NCI-H2171 treated with DMSO at 0.1 percent for 48 hours (cell line): Measurements from ENCODE around the gene GLTP.

ENCODE experiments used
- DNase-seq: peaks from one replicate; lab custom pipeline; 2025; lab: John Stamatoyannopoulos, UW

GLTP gene

DNA sequence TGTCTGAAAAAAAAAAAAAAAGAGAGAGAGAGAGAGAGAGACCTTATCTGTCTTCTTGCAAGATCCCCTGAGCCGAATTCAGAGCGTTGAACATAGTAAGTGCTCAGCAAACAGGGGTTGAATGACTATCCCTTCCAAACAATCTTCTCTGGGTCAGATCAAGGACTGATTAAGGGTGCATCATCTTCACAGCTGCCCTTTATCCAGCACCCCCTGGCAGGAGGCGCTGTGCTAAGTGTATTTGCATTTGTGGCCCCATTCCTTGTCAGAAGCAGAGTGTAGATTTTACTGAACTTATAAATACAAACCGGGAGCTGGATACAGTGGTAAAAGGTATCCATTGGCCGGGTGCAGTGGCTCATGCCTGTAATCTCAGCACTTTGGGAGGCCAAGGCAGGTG lies 38.3 kb downstream of the GLTP start:
- no peak for DNase-seq

- DNase-seq: no peak
Observed at GRCh38 chr12:109841356-109841755, 39.0 kb downstream of the GLTP start.

DNA sequence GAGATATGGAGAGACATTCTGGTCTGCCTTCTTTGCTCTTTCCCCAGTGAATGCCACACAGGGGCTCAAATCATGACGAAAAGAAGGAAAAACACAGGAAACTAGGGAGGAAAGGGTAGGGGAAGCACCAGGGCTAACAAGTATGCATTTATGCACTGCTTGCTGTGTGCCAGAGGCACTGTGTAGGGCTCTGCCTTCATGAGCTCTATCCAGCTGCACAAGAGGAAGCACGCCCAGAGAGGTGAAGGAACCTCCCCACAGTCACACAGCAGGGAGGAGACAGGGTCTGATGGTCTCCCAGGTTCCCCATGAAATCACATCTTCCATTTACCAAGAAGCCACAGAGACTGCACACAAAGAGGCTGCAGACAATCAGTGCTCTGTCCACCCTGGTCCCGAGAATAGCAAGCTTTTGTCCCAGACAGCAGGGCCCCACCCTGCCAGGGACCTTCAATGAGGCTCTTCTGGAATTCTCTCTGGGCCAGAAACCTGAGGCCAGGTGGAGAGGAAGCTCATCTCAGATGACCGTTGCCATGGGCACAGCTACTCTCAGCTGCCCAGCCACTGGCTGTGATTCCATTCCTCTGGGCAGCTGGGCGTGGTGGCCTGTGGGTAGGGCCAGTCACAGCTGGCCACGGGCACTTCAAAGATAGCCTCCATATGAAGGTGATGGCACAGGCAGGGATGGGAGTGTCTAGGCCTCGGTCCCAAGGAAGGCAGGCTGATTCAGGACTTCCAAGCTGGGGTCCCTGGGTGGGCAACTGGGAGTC lies 39.9 kb downstream of the GLTP start:
- no peak for DNase-seq

DNA sequence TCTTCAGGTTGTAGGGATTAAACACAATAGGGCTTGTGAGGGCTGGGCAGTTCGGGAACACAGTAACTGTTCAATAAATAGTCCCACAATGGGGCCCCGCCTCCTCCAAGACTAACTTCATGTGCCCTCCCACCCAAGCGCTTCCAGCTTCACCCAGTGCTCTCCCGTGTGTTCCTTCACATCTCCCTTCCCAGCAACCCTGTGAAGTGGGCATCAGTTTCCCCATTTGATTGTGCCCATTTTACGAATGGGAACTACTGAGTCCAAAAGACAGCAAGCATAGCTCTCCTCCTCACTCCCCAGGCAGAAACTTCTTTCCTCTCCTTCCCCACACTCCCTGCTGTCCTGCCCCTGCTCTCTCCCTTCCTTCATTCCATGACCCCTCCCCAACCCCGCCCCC lies 40.9 kb downstream of the GLTP start:
- no peak for DNase-seq

- no peak for DNase-seq
Observed at GRCh38 chr12:109836916-109837315, 43.4 kb downstream of the GLTP start.

DNA sequence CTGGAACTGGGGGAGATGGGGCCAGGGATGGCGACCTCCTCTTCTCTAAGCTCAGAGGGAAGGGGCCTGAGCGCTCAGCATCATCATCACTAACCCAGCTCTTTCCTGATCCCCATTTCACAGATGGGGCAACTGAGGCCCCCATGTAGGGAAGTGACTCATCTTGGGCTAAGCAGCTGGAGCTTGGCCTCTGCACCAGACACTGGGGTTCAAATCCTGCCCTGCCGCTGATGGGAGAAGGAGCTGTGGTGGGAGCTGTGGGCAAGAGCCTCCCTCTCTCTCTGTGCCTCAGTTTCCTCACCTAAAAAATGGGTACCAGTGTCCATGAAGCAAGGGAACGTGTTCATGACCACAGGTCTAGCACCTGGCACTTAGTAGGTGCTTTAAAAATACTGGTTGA lies 44.5 kb downstream of the GLTP start:
- DNase-seq: no peak

DNA sequence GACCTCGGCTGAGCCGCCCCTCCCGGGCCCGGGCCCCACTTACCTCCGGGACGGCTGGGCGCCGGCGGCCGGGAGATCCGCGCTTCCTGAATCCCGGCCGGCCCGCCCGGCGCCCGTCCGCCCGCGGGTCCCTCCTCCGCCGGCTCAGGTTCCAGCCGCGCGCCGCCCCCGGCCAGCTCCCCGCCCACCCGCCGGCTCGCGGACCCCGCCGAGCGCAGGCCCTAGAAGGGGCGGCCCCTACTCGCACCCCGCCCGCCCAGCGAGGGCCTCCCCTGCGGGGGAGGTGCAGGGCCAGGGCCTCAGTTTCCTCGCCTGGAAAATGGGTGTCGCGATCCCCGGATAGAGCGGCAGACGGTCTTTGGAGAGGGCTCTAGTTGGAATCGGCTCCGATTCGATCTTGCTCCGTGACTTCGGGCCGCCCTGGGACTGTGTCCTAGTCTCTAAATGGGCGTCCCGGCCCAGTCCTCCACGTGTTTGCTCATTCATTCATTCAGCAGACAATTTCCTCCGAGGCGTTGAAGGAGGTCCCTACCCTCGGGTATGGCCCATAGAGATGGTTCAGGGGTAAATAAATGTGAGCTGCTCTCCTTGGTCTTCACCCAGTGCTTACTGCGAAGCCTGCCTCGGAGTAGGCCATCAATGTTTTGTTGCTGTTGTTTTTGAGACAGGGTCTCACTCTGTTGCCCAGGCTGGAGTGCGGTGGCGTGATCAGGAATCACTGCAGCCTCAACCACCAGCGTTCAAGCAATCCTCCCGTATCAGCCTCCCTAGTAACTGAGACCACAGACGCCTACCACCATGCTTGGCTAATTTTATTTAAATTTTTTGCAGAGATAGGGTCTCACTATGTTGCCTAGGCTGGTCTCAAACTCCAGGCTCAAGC lies 46.8 kb downstream of the GLTP start, which contains the start of gene TRPV4:
TSS of gene TRPV4 (minus strand) at position 92 of the 883 bp plus-strand sequence. CDS start 18,602 bp downstream, outside the sequence.
- DNase-seq: no peak

- no peak for DNase-seq
Observed at GRCh38 chr12:109832541-109833306, 47.6 kb downstream of the GLTP start.

- no peak for DNase-seq
Observed at GRCh38 chr12:109831929-109832328, 48.4 kb downstream of the GLTP start.

DNA sequence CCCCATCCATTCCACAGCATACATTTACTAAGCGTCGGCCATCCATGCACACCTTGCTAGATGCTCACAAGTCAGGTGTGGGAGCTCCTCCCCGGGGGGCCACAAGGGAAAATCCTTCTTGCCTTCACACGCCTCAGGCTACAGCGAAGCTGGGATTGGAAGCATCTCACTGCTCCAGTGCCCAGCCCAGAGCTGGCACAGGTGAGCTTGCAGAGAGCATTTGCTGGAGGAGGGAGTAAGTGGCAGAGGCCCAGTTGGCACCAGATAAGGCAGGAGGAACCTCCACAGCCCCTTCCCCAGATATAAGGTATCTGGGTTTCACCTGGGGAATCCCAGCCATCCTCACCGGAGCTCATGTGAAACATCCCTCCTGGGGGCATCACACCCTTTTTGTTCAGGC lies 49.0 kb downstream of the GLTP start:
- no peak for DNase-seq

DNA sequence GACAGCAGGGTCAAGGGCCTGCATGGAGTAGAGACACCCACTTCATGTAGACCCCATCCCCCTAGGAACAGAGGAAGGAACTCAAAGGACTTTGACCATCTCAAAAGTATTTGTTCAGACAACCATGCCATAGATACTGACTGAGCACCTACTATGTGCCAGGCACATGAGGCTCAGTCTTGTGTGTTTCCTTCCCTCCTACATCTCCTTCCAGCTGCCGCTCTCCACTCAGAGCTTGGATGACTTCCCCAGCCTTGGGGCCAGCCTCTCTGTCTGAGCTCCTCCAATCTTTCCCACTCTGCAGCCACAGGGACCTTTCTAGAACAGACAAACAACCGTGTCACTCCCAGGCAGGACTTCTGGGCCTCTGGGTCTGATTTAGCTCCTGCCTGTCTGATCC lies 49.6 kb downstream of the GLTP start:
- no peak for DNase-seq

GRCh38 chr12:109830267-109830666 lies 50.1 kb downstream of the GLTP start:
- no peak for DNase-seq

DNA sequence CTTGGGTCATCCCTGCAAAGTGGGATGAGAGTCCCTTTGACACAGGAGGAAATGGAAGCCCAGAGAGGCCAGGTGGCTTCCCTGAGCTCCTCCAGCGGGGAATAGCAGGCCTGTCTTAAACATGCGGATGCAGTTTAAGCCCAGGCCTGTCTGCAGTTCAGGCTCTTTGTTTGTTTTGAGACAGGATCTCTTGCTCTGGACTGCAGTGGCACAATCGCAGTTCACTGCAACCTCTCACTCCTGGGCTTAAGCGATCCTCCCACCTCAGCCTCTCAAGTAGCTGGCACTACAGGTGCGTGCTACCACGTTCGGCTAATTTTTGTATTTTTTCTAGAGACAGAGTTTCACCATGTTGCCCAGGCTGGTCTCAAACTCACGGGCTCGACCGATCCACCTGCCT lies 50.7 kb downstream of the GLTP start:
- no peak for DNase-seq

DNA sequence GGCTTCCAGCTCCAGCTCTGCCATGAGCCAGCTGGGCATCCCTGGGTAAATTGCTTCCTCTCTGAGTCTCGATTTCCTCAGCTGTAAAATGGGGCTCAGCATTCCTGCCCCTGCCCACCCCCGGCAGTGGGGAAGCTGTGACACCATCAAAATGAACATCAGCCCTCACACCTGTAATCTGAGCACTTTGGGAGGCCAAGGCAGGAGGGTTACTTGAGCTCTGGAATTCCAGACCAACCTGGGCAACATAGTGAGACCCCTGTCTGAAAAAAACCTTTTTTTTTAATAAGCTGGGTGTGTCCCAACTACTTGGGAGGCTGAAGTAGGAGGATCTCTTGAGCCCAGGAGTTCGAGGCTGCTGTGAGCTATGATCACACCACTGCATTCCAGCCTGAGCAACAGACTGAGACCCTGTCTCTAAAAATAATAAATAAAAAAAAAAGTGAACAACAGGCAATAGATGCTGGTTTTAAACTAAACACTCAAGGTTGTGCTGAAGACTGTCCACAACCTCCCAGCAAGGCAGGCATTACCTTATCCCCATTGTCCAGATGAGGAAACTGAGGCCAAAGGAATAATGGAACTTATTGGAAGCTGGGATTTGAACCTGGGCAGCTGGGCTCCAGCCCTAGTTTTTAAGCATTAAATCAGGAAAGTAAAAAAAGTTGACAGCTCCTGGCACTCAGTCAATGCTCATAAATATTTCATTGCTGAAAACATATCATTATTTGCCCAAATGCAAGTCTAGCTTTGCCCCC lies 51.4 kb downstream of the GLTP start:
- DNase-seq: no peak

DNA sequence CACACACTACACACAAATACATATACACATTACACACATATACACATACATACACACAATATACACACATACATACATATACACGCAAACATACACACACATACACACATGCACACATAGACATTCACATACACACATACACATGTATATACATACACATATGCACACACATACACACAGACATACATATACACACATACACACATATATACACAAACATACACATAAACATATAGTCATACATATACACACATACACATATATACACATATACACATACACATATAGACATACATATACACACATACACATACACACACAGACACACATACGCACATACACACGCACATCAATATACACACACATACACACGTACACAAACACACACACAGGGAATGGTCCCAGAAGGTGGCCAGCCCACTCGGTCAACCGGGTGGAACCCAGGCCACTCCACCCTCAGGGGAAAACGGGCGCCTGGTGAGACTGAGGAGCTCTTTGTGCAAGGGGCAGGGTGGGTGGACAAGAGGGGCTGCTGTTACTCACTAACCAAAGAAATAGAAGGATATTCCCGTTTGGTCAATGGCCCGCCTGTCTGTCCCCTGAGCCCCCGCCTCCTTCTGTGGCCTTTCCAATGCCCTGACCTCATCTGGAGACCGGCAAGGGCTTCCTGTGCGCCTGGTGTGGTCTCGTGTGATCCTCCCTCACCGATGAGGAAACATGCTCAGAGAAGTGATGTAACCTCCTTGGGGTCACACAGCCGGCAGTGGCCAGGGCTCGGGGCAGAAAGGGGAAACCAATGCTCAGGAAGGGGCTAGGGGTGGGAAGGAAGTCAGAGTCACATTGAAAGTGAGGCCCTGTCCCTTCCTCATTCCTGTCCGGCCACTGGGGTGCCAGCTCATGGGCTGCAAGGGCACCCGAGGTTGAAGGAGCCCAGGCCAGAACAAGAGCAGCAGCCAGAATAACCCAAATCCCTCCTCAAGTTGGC lies 52.5 kb downstream of the GLTP start:
- no peak for DNase-seq

- DNase-seq: no peak
Observed at GRCh38 chr12:109827080-109827479, 53.3 kb downstream of the GLTP start.

DNA sequence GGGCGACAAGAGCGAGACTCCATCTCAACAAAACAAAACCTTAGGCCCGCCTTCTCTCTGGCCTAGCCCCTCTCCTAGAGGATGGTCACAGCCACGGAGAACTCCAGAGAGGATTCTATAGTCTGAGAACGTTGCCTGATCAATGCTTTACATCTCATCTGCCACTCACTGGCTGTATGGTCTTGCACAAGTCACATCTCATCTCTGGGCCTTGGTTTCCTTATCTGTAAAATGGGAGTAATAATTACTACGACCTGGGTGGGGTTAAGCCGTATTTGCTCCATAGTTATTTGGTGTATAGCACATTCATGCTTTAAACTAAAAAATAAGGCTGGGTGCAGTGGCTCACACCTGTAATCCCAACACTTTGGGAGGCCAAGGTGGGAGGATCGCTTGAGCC lies 55.6 kb downstream of the GLTP start:
- DNase-seq: no peak

- no peak for DNase-seq
Observed at GRCh38 chr12:109822951-109823411, 57.4 kb downstream of the GLTP start.

DNA sequence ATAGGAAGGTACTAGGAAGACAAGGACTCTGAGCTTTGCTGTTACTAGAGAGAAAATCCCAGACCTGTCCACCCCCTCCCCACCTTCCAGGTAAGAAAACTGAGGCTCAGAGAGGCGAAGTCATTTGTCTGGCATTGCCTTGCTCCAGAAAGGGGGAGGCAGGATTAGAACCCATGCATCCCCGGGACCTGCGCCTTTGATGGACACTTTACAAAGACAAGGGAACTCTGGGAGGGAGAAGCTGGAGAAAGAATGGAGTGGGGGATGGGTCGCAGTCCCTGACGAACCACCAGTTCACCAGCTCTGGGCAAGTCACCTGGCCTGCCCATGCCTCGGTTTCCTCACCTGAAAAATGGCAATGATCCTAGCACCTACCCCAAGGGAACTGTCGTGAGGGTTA lies 57.9 kb downstream of the GLTP start:
- DNase-seq: no peak

DNA sequence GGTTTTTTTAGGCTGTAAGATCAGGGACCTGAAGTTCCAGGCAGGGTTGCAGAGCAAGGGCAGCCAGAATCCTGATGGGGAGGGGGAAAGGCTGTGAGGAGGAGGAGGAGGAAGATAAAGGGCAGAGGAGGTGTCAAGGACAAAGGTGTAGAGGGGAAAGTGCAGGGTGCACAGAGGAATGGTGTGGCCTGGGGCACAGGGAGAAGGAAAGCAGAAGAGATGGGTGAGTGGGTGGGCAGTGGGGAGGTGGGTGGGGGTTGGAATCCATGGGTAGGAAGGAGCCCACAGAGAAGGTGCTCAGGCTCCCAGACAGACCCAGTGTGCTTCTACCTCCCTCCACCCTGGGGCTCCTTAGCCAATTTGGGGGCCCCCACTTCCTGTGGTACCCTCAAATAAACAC lies 58.4 kb downstream of the GLTP start:
- no peak for DNase-seq
